Retinal pigment epithelial cell (primary cell): ENCODE measurements around the gene FGFBP2.

Experiments used
- DNase-seq: peaks from one replicate; pipeline ENCODE4 v3.0.0-alpha.2; 2010; ENCODE audit warnings: low read depth
- H3K4me3 ChIP-seq: 2 replicates; pipeline ENCODE4 v1.5.1; 2011; ENCODE audit warnings: mild to moderate bottlenecking, low read length, control low read depth, moderate library complexity
- TF ChIP-seq, protein P1 (sequence below): conservative IDR thresholded peaks from 2 replicates; pipeline ENCODE4 v1.5.1; 2011; ENCODE audit warnings: low read depth, low read length, control low read depth, inconsistent platforms

Gene FGFBP2

DNA sequence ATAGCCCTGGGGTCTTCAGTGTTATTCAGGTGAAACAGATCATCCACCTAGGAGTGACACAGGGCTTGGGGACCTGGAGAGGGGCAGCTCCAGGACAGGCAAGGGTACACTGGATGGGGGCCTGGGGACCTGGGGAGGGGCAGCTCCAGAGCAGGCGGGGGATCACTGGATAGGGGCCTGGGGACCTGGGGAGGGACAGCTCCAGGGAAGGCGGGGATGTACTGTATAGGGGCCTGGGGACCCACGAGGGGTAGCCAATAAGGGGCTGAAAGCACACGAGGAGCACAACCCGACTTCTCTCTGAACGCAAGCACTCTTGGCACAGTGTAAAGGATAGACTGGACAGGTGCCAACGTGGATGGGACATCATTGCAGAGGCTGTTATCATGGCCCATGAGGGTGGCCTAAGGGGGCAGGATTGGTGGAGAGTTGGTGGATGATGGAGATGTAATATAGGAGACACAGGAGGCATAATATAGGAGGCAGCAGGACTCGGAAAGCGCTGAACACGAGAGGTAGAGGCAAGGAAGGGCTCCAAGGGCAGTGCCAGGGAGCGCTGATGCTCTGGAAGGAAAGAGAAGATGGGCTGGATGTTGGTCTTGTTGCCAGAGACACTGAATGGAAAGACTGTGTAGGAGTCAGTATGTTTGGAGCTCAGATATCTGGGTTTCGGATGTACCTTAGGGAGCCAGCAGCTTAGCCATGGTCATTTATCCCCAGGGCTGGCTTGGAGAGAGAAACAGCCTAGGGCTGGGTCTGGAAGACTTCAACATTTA is 37.9 kb upstream of the FGFBP2 start:
- TF ChIP-seq, protein P1, sequence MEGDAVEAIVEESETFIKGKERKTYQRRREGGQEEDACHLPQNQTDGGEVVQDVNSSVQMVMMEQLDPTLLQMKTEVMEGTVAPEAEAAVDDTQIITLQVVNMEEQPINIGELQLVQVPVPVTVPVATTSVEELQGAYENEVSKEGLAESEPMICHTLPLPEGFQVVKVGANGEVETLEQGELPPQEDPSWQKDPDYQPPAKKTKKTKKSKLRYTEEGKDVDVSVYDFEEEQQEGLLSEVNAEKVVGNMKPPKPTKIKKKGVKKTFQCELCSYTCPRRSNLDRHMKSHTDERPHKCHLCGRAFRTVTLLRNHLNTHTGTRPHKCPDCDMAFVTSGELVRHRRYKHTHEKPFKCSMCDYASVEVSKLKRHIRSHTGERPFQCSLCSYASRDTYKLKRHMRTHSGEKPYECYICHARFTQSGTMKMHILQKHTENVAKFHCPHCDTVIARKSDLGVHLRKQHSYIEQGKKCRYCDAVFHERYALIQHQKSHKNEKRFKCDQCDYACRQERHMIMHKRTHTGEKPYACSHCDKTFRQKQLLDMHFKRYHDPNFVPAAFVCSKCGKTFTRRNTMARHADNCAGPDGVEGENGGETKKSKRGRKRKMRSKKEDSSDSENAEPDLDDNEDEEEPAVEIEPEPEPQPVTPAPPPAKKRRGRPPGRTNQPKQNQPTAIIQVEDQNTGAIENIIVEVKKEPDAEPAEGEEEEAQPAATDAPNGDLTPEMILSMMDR, result no peak
- DNase-seq, result no peak
- no peak overlapping the region for H3K4me3 ChIP-seq

DNA sequence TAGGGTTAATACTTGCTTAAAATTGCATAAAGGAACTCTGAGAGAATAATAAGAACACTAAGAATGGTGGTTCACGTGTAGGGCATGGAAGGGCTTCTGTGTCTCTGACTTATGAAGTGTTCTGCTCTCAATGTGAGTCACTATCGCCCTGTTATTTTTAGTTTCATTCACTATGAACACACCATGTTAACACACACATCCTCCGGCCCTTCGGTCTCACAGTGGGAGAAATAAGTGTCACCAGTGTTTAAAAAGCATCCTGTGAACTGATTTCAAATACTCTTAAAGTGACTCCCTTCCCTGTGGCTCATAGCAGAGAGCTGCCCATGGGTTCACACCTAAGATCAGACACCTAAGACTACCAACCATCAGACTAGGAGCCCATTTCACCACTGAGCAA is 33.8 kb upstream of the FGFBP2 start:
- H3K4me3 ChIP-seq, result no peak overlapping the region
- DNase-seq, result no peak
- TF ChIP-seq, protein P1, result no peak

DNA sequence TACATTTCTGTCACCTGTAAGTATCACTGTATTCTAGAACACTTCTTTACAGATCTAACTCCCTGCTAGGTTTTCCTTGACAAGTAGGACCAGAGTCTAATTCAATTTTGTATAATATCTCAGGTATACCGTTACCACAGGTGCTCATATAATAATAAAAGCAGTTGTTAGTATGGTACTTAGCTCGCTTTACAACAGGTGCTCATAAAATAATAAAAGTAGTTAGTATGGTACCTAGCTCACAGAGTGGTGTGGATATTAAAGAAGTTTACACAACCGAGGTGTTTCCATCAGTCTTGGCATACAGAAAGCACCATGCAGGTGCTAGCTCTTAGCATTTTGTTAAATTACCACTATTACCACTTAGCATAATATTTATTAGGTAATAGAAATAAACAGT is 32.9 kb upstream of the FGFBP2 start:
- no peak for DNase-seq
- TF ChIP-seq, protein P1, result no peak
- H3K4me3 ChIP-seq, result no peak overlapping the region

DNA sequence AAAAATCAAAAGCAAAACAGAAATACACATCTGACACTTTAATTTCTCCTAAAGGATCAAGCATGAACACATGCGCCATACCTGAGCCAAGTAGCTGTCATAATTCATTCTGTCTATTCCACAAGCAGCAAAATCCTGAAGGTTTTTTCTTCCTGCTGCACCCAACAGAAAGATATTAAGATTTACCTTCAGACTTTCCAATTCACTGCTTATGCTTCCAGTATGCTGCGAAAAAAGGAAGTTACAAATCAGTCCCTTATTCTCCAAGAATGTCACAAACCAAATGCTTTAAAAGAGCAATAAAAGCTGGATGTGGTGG is 29.2 kb upstream of the FGFBP2 start:
- no peak overlapping the region for H3K4me3 ChIP-seq
- TF ChIP-seq, protein P1, result no peak
- peak; percentile 25 for DNase-seq

DNA sequence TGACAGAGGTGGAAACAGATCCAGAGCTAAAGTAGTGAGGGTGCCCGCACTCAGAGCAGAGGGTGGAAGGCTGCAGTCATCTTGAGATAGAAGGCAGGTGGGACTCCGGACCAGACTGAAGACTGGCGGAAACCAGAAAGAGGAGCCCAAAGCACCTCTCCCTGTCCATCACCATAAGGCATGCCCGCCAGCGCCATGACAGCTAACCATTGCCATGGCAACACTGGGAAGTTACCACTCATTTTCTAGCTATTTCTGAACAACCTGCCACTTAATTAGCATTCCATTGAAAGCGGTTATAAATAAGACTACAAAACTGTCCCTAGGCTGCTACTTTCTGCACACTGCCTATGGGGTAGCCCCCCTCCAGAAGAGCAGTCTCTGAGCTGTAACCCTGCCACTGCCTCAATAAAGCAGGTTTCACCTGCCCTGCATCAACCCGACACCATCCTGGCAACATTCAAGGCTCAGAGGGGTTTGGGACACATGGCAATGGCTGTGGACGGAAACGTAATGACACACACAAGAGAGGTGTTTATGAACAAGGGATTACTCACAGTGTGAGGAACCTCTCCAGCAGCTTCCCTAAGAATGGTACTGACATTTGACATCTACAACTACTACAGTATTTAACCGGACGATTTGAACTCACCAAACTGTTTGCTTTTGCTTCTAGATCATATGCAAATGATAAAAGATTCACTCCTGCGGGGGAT is 27.8 kb upstream of the FGFBP2 start:
- TF ChIP-seq, protein P1, result no peak
- no peak for DNase-seq
- no peak overlapping the region for H3K4me3 ChIP-seq

DNA sequence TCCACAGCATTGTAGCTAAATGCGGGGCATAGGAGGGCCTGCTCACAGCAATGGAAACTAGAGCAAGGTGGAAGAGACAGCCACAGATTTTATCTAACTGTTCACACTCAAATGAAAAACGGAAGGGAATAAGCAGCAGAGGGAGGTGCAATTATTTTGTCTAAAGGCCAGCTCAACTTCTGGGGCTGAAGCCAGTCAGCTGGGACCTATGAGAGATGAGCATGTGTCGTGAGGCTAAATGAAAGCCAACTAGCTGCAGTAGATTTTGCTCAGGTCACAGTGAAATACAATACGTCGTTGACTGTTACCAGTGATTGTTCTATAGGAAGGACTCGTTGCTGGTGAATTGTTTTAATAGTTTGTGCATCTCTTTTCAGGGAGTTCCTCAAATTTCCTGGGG is 26.4 kb upstream of the FGFBP2 start:
- TF ChIP-seq, protein P1, result no peak
- H3K4me3 ChIP-seq, result no peak overlapping the region
- no peak for DNase-seq

DNA sequence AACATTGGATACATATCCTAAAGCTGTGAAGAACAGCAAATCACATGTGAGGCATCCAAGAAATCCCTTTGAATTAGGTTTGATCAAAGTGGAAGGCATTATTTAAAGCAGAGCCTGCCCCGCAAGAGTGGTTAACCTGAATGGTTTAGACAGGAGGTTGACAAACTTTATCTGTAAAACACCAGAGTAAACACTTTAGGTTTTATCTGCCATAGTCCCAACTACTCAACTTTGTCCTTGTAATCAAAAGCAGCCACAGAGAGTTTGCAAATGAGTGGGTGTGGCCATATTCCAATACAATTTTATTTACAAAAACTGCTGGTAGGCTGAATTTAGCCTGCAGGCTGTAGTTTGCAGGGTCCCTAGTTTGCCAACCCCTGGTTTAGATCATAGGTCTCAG is 25.2 kb upstream of the FGFBP2 start:
- TF ChIP-seq, protein P1, result no peak
- no peak for DNase-seq
- H3K4me3 ChIP-seq, result no peak overlapping the region
